K562 (cell line): ENCODE results near the gene KCNJ10. TPM values are rescaled to one million over a fixed set of nuclear protein-coding genes. Genes with fewer than 3 reads are reported as not detected.
A peak's percentile ranks its signal among the peaks of the same experiment; 100 is the strongest.

Experiments
- ARNT ChIP-seq, 2 experiments: fragments of 450-650 bp; IDR thresholded peaks; 2 replicates each; pipeline ENCODE4 v1.6.1; 2016; ENCODE audit warnings: mild to moderate bottlenecking in 1 of 2
- ATF7 ChIP-seq: fragments of 450-650 bp; IDR thresholded peaks from 2 replicates; pipeline ENCODE4 v1.7.1; 2014; ENCODE audit warnings: mild to moderate bottlenecking, moderate library complexity
- BCOR ChIP-seq: fragments of 450-650 bp; IDR thresholded peaks from 2 replicates; pipeline ENCODE4 v1.6.1; 2016
- BMI1 ChIP-seq: fragments of 150-350 bp; IDR thresholded peaks from 2 replicates; pipeline ENCODE4 v1.6.1; 2014; ENCODE audit warnings: low read length
- DDX20 ChIP-seq: fragments of 450-650 bp; IDR thresholded peaks from 2 replicates; pipeline ENCODE4 v1.6.1; 2016; ENCODE audit warnings: missing genetic modification characterization, low read depth, mild to moderate bottlenecking, missing compliant biosample characterization, moderate library complexity
- E2F3 ChIP-seq: fragments of 250-450 bp; sonication (Bioruptor Pico); IDR thresholded peaks from 2 replicates; pipeline ENCODE4 v1.4.0; 2020; ENCODE audit warnings: mild to moderate bottlenecking
- ELF1 ChIP-seq: fragments of 200-800 bp; sonication (Bioruptor generic); IDR thresholded peaks from 2 replicates; pipeline ENCODE4 v1.6.1; 2016; ENCODE audit warnings: missing genetic modification characterization, missing compliant biosample characterization
- HNRNPLL ChIP-seq: fragments of 200-400 bp; formaldehyde crosslinking; IDR thresholded peaks from 2 replicates; pipeline ENCODE4 v1.6.1; 2017; ENCODE audit warnings: low read length, low read depth, mild to moderate bottlenecking; ENCODE audit not compliant: poor library complexity, severe bottlenecking
- HOXB6 ChIP-seq: fragments of 250-450 bp; sonication (Bioruptor Pico); IDR thresholded peaks from 2 replicates; pipeline ENCODE4 v1.5.1; 2022; ENCODE audit warnings: mild to moderate bottlenecking, borderline replicate concordance
- MTA2 ChIP-seq: fragments of 450-650 bp; IDR thresholded peaks from 2 replicates; pipeline ENCODE4 v1.6.1; 2016; ENCODE audit warnings: low read depth
- NFIC ChIP-seq: fragments of 450-650 bp; IDR thresholded peaks from 2 replicates; pipeline ENCODE4 v1.6.1; 2017; ENCODE audit warnings: mild to moderate bottlenecking, inconsistent platforms
- RB1 ChIP-seq: fragments of 450-650 bp; IDR thresholded peaks from 2 replicates; pipeline ENCODE4 v1.6.1; 2017; ENCODE audit warnings: low read depth, mild to moderate bottlenecking
- RBM17 ChIP-seq: fragments of 200-400 bp; formaldehyde crosslinking; IDR thresholded peaks from 2 replicates; pipeline ENCODE4 v1.6.1; 2017; ENCODE audit warnings: low read depth, mild to moderate bottlenecking, low read length, borderline replicate concordance
- SIRT6 ChIP-seq: IDR thresholded peaks from one replicate; pipeline ENCODE4 v1.6.1; 2012; ENCODE audit warnings: low read depth, mild to moderate bottlenecking, control low read depth, inconsistent platforms, low read length, moderate library complexity
- SREBF1 ChIP-seq: fragments of 150-350 bp; IDR thresholded peaks from 2 replicates; pipeline ENCODE4 v1.6.1; 2014; ENCODE audit warnings: antibody characterized with exemption, low read depth, low read length, borderline replicate concordance
- STAT5A ChIP-seq: IDR thresholded peaks from 2 replicates; pipeline ENCODE4 v1.6.1; 2012; ENCODE audit warnings: low read length, inconsistent platforms, borderline replicate concordance
- ZBTB7A ChIP-seq: IDR thresholded peaks from 2 replicates; pipeline ENCODE4 v1.6.1; 2011; ENCODE audit warnings: low read depth, mild to moderate bottlenecking, low read length, moderate library complexity, borderline replicate concordance; ENCODE audit not compliant: control insufficient read depth
- ZFP1 ChIP-seq: fragments of 450-650 bp; formaldehyde crosslinking; IDR thresholded peaks from 2 replicates; pipeline ENCODE4 v1.4.0; 2020; ENCODE audit warnings: mild to moderate bottlenecking, mixed read lengths
- ZNF282 ChIP-seq: sonication (generic); formaldehyde crosslinking; IDR thresholded peaks from 2 replicates; pipeline ENCODE4 v1.8.1; 2023; ENCODE audit warnings: missing genetic modification reagents
- ZNF311 ChIP-seq: fragments of 250-450 bp; sonication (Bioruptor Pico); IDR thresholded peaks from 2 replicates; pipeline ENCODE4 v1.4.0; 2020; ENCODE audit warnings: mild to moderate bottlenecking, moderate library complexity
- ZNF431 ChIP-seq: sonication (generic); formaldehyde crosslinking; IDR thresholded peaks from 2 replicates; pipeline ENCODE4 v1.8.0; 2022; ENCODE audit warnings: mild to moderate bottlenecking, missing genetic modification reagents
- ZNF551 ChIP-seq: fragments of 250-450 bp; sonication (Bioruptor Pico); IDR thresholded peaks from 2 replicates; pipeline ENCODE4 v1.5.0; 2021; ENCODE audit warnings: mild to moderate bottlenecking, moderate library complexity
- polyA plus RNA-seq, 8 experiments: library from polyadenylated mRNA; depleted of rRNA in 4 of 8; stranded (reverse) in 5 of 8; unstranded in 3 of 8; fragments of >200 nt; fragmentation: Nextera tagmentation in 2 of 8; fragmentation: Illumina TruSeq in 1 of 8; extraction: Ambion mirVana in 2 of 8; extraction: Trizol in 1 of 8; gene quantifications; 2 replicates each; pipeline versions ENCODE4 v1.2.1 to v1.2.3, GENCODE V29; 2011 to 2014; ENCODE audit warnings: inconsistent platforms in 1 of 8, missing spikeins in 1 of 8
- total RNA-seq, 7 experiments: library from RNA; depleted of rRNA in 6 of 7; stranded (reverse); fragments of >200 nt in 6 of 7; fragmentation: Illumina TruSeq in 2 of 7; extraction: Trizol in 2 of 7; gene quantifications; 2 replicates each; pipeline versions ENCODE4 v1.2.1 to v1.2.3, GENCODE V29; 2011 to 2021; ENCODE audit warnings: low replicate concordance in 1 of 7
- TF ChIP-seq, protein P1 (sequence below): sonication (generic); formaldehyde crosslinking; IDR thresholded peaks from 2 replicates; pipeline ENCODE4 v1.8.0; 2022; ENCODE audit warnings: missing genetic modification reagents, mild to moderate bottlenecking, borderline replicate concordance
- TF ChIP-seq, protein P2 (sequence below): IDR thresholded peaks from 3 replicates; pipeline ENCODE4 v1.6.1; 2011; ENCODE audit warnings: borderline replicate concordance, mild to moderate bottlenecking; ENCODE audit not compliant: insufficient read length, insufficient read depth
- TF ChIP-seq, protein P3 (sequence below): IDR thresholded peaks from 2 replicates; pipeline ENCODE4 v1.6.1; 2011; ENCODE audit not compliant: insufficient read length; ENCODE audit errors: extremely low read depth
- TF ChIP-seq, protein P4 (sequence below): fragments of 250-450 bp; sonication (Bioruptor Pico); IDR thresholded peaks from 2 replicates; pipeline ENCODE4 v1.8.0; 2022; ENCODE audit warnings: moderate library complexity, mild to moderate bottlenecking, inconsistent platforms

Gene KCNJ10
- total and polyA plus RNA-seq, 9 of the 15 experiments (the other 6 are each of a cell fraction or from before 2014, with no cell fraction given) = 0.06 to 0.11 TPM; not detected in 7

DNA sequence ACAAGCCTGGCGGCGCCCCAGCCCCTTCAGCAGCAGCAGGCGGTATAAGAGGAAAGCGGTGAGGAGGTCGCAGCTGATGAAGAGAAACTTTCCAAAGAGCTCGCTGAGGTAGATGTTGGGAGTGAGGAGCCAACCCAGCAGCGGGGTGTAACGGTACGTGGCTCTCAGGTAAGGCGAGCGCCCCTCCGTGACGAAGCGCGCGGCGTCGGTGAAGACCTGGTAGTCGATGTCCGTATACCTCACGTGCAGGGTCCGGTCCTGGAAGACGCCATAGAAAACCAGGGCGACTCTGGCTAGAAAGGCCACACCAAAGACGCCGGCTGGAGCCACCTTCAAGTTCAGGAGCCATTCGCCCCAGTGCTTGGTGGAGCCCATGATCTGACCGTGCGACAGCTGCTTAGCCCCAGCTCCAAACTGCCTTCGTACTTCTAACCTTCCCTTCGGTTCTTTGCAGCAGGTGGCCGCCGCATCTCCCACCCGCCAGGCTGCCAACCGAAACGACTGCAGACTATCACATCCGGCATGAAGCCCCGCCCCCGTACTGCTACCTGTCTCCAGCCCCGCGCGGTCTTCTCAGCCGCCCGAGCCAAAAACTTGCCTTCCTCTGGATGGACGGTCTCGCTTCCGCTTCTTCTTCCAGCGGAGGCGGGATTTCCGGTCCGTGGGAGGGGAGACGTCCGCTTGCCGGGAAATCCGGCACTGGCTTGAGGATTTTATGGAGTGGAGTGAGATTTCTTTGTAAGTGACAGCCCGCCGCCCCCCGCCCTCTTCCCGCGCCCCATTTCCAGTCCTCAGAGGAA, 38.4 kb downstream of the KCNJ10 start, which contains the start of gene PIGM (continued):
- TF ChIP-seq, protein P1, sequence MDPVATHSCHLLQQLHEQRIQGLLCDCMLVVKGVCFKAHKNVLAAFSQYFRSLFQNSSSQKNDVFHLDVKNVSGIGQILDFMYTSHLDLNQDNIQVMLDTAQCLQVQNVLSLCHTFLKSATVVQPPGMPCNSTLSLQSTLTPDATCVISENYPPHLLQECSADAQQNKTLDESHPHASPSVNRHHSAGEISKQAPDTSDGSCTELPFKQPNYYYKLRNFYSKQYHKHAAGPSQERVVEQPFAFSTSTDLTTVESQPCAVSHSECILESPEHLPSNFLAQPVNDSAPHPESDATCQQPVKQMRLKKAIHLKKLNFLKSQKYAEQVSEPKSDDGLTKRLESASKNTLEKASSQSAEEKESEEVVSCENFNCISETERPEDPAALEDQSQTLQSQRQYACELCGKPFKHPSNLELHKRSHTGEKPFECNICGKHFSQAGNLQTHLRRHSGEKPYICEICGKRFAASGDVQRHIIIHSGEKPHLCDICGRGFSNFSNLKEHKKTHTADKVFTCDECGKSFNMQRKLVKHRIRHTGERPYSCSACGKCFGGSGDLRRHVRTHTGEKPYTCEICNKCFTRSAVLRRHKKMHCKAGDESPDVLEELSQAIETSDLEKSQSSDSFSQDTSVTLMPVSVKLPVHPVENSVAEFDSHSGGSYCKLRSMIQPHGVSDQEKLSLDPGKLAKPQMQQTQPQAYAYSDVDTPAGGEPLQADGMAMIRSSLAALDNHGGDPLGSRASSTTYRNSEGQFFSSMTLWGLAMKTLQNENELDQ (CRISPR knock-in tag) = no peak
- TF ChIP-seq STAT5A (no peak), HOXB6 (no peak), NFIC (peak; percentile 69), E2F3 (CRISPR knock-in tag) (0 out of 2 replicates have a peak, but pooled peaks have one; percentile 8), ZNF431 (CRISPR knock-in tag) (no peak), RB1 (no peak), SIRT6 (no peak), ZNF551 (CRISPR knock-in tag) (no peak), DDX20 (tag) (no peak), ATF7 (peak; percentile 52; the same call in 1 of the 2 replicates), RBM17 (no peak), SREBF1 (no peak), ZNF282 (CRISPR knock-in tag) (no peak), BCOR (0 out of 2 replicates have a peak, but pooled peaks have one; percentile 16), ELF1 (peak; percentile 83), ZNF311 (CRISPR knock-in tag) (no peak), HNRNPLL (peak; percentile 46), MTA2 (no peak), ZBTB7A (no peak; the same call in 1 of the 2 replicates), ARNT (IDR thresholded peaks at IDR 0.05) (no peak), BMI1 (no peak), ZFP1 (CRISPR knock-in tag) (no peak)
- TF ChIP-seq, protein P2, sequence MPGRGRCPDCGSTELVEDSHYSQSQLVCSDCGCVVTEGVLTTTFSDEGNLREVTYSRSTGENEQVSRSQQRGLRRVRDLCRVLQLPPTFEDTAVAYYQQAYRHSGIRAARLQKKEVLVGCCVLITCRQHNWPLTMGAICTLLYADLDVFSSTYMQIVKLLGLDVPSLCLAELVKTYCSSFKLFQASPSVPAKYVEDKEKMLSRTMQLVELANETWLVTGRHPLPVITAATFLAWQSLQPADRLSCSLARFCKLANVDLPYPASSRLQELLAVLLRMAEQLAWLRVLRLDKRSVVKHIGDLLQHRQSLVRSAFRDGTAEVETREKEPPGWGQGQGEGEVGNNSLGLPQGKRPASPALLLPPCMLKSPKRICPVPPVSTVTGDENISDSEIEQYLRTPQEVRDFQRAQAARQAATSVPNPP = no peak
- TF ChIP-seq, protein P3, sequence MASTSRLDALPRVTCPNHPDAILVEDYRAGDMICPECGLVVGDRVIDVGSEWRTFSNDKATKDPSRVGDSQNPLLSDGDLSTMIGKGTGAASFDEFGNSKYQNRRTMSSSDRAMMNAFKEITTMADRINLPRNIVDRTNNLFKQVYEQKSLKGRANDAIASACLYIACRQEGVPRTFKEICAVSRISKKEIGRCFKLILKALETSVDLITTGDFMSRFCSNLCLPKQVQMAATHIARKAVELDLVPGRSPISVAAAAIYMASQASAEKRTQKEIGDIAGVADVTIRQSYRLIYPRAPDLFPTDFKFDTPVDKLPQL = no peak
- TF ChIP-seq, protein P4, sequence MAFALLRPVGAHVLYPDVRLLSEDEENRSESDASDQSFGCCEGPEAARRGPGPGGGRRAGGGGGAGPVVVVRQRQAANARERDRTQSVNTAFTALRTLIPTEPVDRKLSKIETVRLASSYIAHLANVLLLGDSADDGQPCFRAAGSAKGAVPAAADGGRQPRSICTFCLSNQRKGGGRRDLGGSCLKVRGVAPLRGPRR = no peak
